Right renal cortex interstitium (tissue), 3 donors: ENCODE results near the gene VARS1. TPM values are rescaled to one million over a fixed set of nuclear protein-coding genes. Genes with fewer than 3 reads are reported as not detected.

Experiments used
- DNase-seq, 3 donors: peaks; one replicate each; pipeline ENCODE4 v3.0.0-alpha.2; 2013; ENCODE audit warnings: low read depth in 3 of 3, low spot score in 2 of 3
- polyA plus RNA-seq, 3 donors: library from polyadenylated mRNA; unstranded; fragments of 120-200 nt; gene quantifications; one replicate each; pipeline ENCODE4 v1.2.1, GENCODE V29; 2013; ENCODE audit not compliant: insufficient read length in 3 of 3

The VARS1 gene
- polyA plus RNA-seq, 3 donors, result 57.2 to 59.4 (median 58.1) TPM

DNA sequence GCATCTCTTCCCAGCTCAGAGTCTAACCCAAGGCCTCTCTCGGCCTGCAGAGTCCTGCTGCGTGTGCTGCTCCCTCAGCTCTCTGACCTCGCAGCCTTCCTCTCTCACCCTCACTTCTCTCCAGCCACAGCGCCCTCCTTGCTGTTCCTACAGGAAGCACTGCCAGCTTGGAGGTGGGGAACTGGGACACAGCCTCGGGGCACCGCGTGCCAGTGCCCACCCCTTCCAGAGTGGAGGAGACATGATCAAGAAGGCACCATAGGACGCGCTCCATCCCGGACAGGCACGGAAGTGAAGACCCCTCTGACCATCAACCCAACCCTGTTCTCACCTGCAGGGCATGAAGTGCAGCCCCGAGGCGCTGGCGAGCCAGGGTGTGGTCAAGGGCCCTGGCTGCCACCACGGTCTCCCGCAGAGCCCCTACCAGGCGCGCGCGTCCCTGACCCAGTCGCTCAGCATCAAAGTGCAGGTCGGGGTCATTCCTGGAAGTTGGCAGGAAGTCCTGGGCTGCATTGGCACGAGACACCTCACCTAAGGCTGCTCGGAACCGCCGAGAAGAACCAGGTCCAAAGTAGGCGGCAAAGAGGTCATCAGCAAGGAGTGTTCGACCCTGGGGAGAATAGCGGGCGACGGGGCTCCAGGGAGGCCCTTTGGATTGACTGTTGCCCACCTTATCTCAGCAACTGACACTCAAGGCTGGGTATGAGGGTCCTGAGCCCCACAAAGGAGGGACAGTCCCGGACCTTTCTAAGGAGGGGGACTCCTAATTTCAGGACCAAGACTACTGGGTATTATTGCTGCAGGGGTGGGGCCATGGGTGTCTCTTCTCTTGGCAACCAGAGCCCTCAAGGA is 19.7 kb downstream of the VARS1 start:
- DNase-seq, result no peak

DNA sequence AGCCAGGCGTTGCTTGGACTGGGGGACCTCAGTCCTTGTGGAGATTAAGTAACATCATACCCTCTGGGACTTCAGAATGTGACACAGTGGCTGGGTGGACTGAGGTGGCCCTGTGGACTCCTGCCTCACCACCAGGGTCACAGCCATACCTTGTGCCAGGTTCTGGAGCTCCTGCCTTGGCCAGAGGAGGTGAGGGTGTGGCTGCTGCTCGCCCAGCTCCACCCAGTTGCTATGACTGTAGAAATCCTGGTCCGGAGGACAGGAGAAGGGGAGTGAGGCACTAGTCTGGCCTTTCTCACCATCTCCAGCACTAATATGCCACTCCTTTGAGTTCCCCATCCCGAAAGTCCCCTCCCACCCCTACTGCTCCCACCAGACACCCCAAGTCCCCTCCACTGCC is 20.4 kb downstream of the VARS1 start:
- no peak for DNase-seq

DNA sequence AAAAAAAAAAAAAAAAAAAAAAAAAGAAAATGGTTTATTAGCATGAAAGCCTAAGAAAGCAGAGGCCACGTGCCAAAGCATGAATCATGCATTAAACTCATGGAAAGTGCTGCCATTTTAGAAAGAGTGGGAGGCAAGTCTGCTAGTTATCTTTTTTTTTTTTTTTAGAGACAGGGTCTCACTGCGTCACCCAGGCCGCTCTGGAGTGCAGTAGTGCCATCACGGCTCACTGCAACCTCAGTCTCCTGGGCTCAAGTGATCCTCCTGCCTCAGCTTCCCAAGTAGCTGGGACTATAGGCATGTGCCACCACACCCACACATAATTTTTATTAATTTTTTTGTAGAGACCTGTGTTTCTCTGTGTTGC is 23.6 kb downstream of the VARS1 start:
- DNase-seq, result no peak

DNA sequence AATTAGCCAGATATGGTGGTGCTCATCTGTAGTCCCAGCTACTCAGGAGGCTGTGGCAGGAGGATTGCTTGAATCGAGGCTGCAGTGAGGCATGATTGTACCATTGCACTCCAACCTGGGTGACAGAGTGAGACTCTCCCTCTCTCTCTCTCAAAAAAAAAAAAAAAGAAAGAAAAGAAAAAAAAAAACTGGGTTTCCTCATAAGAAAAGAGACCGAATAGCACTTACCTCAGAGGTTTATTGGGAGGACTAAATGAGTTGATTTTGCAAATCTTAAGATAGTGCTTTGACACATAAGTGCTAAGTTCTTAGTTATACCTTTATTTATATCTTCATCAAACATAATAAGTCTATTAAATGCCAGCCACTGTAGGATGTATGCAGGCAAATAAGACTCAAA is 24.7 kb downstream of the VARS1 start:
- no peak for DNase-seq

DNA sequence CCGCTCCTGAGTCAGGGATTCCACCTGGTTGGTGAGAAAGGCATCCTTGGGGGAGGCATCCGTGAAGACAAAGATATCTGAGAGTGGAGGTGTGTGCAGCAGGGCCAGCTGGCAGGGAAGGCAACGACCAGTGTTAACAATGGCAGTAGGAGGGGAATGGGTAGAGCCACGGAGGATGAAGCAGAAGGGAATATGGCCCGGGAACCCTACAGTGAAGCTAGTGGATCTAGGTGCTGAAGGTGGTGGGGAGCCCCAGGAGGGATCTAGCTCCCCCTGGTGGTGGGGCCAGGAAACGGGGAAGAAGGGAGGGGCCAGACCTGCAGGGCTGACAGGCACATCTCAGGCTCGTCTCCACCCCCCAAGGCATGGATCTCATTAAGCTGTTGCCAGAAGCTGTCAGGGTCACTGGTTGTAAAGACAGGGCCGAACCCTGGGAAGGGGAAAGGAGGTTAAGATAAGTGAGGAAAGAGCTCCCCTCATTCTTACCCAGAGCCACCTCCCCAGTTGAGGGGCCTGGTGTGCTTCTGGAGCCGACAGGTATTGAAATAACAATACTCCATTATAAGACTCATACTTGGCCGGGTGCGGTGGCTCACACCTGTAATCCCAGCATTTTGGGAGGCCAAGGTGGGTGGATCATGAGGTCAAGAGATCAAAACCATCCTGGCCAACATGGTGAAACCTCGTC is 25.7 kb downstream of the VARS1 start:
- DNase-seq, result no peak

DNA sequence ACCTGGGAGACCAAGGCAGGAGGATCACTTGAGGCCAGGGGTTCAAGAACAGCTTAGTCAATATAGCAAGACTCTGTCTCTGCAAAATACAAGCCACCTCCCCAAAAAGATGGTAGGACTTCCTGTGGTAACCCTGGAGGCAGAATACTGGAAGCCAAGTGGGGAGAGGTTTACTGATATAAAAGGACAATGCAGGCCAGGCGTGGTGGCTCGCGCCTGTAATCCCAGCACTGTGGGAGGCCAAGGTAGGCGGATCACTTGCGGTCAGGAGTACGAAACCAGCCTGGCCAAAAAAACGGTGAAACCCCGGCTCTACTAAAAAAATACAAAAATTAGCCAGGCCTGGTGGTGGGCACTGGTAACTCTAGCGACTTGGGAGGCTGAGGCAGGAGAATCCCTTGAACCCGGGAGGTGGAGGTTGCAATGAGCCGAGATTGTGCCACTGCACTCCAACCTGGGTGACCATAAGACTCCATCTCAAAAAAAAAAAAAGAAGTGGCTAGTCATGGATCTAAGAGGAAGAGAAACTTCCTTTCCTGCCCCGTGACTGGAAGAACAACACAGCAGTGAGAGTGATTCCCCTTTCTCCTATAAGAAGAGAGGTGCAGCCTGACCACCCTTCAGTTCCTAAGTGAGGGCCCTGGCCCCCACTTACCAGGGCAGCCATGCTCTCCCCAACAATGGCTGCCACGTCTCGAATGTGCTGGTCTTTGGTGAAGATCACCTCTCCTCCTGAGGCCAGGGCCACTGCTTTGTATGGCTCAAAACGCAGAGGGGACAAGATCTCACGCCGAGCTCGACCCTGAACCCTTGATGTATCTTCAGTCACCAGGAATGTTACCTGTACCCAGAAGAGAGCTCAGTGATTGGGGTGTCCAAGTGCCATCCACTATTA is 26.9 kb downstream of the VARS1 start:
- no peak for DNase-seq

DNA sequence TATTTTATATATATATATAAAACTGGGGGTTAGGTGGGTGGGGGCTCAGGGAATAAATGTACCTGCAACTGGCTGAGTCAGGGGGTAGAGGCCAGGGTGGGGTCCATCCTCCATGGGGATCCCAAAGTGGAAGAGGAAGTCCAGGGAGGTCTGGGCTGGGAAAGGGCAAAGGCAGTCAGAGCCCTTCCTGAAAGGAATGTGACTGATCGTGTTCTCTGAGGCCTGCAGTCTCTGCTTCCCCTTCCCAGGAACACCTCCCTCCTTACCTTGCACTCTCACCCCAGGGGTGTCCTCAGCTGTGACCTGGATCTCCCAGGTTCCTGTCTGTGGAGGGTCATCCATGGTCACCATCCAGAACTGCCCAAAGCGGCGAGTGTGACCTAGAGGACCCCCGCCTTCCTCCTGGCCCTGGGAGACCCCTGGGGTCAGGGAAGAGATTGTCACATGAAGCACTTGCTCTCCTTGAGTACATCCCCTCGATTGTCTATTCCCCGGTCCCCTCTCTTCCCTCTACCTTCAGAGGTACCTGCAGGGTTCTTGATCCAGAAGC is 28.4 kb downstream of the VARS1 start:
- DNase-seq, result no peak

DNA sequence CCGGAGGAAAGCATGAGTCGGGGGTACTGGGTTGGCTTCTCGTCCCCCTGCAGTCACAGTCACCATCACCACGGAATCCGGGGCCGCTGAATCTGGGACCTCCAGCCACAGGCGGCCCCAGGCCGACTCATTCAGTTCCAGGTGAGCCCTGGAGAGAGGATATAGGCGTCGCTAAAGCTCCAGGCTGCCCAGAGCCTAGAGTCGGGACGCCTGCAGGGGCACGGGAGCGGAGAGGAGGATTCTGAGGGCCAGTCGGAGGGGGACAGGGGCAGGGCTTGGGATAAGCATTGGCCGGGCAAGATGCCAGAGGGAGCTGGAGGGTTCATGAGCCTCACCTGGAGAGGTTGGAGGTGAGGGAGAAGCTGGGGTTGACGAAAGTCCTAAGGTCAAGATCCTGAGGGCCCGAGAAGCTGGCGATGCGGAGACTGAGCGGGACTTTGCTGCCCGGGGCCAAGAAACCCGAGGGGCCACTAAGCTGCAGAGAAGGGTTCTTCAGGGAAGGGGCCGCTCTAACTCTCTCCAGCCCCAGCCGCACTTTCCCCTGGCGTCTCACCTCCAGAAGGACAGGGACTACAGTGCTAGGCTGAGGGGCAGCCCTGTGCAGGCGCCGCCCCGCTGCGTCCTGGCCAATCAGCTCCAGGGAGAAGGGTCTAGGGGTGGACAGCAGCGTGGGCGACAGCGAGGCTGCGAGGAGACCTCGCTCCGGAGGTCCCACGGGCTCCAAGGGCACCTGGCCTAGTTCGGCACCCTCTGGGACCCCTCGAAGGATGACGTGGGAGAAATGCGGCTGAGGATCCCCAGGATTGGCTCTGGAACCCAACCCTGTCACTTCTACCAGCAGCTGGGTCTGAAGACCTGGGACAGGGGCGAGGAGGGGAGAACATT is 29.4 kb downstream of the VARS1 start:
- no peak for DNase-seq

DNA sequence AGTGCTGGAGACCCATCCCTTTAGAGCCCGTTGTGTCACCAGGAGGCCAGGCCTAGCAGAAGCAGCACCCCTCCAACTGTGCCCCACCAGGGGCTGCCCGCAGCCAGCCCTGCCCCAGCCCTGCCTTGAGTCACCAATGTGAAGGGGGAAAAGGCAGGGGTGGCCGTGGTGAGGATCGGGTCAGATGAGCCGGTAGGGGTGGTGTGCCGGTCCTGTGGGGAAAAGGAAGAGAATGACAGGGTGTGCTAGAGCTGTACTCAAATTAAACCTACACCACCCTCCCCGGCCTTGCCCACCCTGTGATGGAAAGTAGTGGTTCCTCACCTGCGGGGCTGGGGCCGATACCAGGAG is 30.0 kb downstream of the VARS1 start:
- DNase-seq, result no peak

DNA sequence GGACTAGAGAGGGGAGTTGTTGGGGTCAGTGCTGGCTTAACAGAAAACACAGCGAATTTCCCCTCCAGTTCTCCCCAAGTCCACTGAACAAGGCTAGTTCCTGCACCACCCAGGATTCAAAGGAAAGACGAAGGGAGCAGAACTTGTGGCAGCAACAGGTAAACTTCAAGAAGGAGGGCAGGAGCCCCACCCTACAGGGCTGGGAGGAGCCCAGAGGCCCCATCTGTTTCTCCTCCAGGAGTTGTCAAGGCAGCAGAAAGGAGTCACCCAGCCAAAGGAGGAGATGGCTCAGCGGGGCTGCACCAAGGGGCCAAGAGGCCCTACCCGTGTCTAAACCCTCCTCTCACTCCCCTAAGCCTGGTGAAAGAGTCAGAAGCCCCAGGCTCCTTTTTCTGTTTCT is 31.4 kb downstream of the VARS1 start:
- DNase-seq, result no peak

DNA sequence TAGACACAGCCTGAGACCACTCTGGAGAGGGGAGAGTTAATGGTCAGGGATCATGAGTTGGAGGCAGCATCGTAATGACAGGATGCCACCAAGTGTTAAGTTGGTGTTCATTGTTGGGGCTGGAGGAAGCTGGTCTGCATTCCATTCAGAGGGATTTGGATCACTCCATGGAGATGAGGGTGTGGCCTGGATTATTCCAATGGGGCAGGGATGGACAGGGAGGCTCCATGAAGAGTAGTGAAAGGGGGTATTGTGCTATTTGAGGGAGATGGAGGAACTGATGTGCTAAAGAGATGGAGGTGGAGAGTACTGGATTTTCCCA is 32.0 kb downstream of the VARS1 start:
- DNase-seq, result no peak

DNA sequence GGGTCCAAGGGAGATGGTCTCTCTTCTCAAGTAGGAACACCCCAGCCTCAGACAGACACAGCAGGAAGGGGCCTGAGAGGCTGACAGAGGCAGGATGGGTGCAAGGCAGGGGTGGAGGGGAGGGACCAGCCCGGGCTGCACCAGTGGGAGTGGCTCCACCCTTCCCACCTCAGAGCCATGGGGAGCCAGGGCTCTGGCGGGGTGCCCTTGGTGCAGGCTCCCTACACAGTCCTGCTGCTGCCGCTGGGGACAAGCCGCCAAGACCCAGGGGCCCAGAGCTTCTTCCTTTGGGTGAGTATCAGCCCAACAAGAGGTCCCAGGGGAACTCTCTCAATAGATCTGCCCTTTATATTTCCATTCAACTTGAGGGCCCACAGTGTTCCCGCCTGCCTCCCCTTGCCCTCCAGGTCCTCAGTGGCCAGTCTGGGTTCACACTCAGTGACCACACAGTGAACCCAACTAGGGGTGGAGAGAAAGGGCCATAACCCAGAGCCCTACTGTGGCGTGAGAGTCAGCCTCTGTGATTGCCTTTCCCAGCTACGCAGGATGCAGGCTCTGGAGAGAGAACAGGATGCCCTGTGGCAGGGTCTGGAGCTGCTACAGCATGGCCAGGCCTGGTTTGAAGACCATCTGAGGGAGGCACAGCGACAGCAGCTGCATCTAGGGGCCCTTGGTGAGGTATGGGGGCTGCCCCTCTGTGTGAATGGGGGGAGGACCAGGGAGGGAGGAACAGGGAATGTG is 32.5 kb downstream of the VARS1 start:
- DNase-seq, result no peak

DNA sequence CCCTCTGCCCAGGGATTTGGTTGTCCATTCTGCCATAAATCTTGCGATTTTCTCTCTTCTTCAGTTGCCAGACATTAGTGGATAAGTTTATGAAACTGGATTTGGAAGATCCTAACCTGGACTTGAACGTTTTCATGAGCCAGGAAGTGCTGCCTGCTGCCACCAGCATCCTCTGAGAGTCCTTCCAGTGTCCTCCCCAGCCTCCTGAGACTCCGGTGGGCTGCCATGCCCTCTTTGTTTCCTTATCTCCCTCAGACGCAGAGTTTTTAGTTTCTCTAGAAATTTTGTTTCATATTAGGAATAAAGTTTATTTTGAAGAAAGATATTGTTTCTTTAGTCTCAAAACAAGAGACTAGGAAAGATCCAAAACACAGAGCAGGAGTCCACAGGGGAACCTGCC is 33.2 kb downstream of the VARS1 start, which contains the start of gene SAPCD1:
Gene SAPCD1 (plus strand): TSS at position 301 of the 400 bp plus-strand sequence. CDS start 399 bp downstream, outside the sequence.
- DNase-seq, result no peak

DNA sequence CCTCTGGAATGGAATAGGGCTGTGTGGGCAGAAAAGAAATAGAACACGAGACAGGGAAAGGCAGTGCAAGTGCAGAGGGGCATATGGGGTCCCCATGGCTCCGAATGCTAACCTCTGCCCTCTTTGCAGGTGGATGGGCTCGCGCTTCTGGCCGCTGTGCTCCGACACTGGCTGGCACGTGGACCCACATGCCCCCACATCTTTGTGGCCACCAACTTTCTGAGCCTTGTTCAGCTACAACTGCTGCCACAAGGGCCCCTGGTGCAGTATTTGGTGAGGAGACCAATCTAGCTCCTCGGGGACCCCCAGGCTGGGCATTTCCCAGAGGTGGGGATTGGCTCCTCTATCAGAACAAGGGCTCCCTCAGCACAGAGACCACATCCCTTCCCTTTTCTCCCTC is 34.2 kb downstream of the VARS1 start:
- DNase-seq, result no peak

DNA sequence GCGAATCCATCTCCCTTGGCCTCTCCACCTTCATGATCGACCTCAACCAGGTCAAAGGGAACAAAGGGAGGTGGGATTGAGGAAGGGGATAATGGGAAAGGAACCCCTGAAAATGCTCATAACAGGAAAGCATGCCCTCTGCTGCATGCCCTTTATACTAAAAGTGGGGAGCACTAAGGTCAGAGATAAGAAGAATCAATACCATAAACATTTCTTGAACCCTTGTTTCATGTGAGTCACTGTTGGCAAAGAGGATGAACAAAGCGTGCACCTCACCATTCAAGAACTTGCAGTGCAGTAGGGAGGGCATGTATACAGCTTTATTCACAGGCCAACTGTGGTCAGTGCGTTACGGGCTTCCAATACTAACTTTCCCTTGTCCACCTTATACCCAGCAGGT is 34.8 kb downstream of the VARS1 start:
- no peak for DNase-seq

DNA sequence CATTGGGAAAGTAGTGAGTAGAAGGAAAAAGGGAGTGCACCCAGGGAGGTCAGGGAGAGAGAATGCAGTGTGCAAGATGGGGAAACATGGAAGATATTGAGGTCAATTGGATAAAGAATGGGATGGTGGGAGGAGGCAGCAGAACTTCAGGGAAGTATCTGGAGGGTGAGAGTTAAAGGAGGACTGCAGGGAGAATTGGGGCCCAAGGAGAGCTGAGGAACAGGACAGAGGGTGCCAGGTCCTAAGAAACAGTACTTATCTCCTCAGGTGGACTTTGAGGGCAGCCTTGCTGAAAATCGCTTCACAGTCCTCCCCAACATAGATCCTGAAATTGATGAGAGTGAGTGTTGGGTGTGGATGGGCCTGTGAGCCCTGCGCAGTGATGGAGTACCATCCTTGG is 37.3 kb downstream of the VARS1 start:
- DNase-seq, result no peak

DNA sequence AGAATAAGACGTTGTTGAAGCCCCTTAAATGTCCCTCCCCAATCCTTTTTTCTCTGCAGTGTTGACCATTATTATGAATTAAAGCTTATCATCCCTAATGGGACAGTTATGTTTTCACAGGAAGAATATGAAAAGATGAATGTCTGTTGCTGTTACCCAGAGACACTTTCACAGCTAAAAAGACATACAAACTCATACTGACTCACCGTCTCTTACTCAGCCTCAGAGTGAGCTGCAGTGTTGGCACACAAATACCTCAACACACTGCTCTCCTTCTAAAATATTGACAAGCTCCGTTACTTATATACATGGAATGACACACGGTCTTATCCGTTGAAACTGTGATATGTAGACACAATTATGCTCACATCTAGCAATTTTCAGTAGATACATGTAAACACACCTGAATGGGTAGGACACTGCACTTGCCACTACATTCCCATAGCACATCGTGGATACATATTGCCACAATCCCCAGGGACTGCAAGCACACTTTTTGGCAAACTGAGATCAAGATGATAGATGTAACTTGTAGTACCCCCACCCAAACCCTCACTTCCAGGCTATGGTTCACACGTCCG is 42.7 kb downstream of the VARS1 start:
- DNase-seq, result no peak

DNA sequence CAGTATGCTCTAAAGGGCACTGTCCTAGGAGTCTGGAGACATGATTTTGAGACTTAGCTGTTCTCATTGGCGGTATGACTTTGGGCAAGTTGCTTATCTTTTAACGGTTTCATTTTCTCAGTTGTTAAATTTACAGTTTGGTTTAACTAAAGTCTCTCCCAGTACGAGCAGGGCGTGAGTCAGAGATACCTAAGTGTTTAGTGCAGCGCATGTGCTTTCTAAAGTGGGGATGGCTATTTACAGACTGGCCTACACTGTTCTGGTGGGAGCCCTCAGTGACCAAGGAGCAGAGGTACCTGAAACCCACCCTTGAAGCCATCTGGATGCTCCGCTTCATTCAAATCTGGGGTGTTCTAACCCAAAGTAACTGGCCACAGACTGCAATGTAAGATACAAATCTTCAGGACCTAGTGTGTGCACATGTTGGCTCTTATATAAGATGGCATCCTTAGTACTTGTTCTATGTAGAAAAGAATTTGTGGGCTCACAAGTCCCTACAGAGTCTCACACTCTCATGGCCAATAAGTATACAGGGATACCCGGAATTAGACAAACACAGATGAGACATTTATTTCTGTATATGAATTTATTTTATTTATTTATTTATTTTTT is 45.0 kb downstream of the VARS1 start:
- DNase-seq, result no peak
